ENCODE measurements around the gene GJA10.

GJA10 gene

GRCh38 chr6:89944826-89945407, 50.6 kb downstream of the GJA10 start:
- DNase-seq (ENCODE audit: low spot score), result peak; percentile 9

Measured in SW480 (cell line).